NB4 (cell line): Measurements from ENCODE around the gene MLEC.

Source experiments
- DNase-seq: peaks from one replicate; pipeline ENCODE4 v3.0.0; 2010; ENCODE audit warnings: low read depth
- H3K4me3 ChIP-seq: one replicate; pipeline ENCODE4 v1.5.1; 2011; ENCODE audit warnings: mild to moderate bottlenecking, low read depth, low read length, moderate library complexity
- CTCF ChIP-seq: IDR thresholded peaks from one replicate; pipeline ENCODE4 v1.5.1; 2012; ENCODE audit warnings: low read depth, low read length
- MAX ChIP-seq: IDR thresholded peaks from 2 replicates; pipeline ENCODE4 v1.6.1; 2011; ENCODE audit warnings: low read depth, low read length
- MYC ChIP-seq: IDR thresholded peaks from 2 replicates; pipeline ENCODE4 v1.6.1; 2011; ENCODE audit warnings: low read depth, low read length
- POLR2A ChIP-seq: IDR thresholded peaks from 2 replicates; pipeline ENCODE4 v1.6.1; 2011; ENCODE audit warnings: mild to moderate bottlenecking; ENCODE audit not compliant: insufficient read length; ENCODE audit errors: extremely low read depth

MLEC gene

DNA sequence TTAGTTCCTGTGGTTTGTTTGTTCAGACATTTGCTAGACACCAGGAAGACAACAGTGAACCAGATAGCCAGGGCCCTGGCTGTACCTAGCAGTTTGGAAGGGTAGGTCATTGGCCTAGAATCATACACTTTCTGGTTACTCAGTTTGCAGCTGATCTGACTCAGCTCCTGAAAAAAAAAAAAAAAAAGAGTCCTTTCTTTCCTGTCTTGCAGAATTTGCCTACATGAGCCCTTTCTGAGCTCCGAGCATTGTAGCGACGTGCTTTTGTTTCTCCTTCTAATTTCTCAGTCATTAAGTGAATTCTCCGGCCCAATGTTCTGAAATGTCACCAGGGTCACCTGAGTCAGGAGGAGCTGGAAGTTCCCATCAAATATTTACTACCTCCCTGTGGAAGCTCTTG lies 44.1 kb upstream of the MLEC start:
- no peak for TF ChIP-seq MYC
- TF ChIP-seq MAX: no peak
- TF ChIP-seq CTCF: no peak
- no peak overlapping the region for H3K4me3 ChIP-seq
- no peak for DNase-seq

GRCh38 chr12:120643574-120643973 lies 43.4 kb upstream of the MLEC start:
- TF ChIP-seq MAX (no peak), POLR2A (no peak), CTCF (no peak), MYC (no peak)
- no peak for DNase-seq
- no peak overlapping the region for H3K4me3 ChIP-seq

- no peak overlapping the region for H3K4me3 ChIP-seq
- no peak for TF ChIP-seq MAX
- no peak for TF ChIP-seq CTCF
- TF ChIP-seq MYC: no peak
- TF ChIP-seq POLR2A: no peak
- no peak for DNase-seq
Observed at GRCh38 chr12:120646044-120646443, 40.9 kb upstream of the MLEC start.

DNA sequence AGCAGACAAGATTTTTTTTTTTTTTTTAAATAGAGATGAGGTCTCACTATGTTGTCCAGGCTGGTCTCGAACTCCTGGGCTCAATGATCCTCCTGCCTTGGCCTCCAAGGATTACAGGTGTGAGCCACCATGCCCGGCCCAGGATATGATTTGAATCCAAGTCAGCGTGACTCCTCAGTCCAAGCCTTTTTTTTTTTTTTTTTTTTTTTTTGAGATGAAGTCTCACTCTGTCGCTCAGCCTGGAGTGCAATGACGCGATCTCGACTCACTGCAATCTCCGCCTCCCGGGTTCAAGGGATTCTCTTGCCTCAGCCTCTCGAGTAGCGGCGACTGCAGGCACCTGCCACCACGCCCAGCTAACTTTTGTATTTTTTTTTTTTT lies 39.6 kb upstream of the MLEC start:
- DNase-seq: no peak
- H3K4me3 ChIP-seq: no peak overlapping the region
- TF ChIP-seq MYC (no peak), CTCF (no peak), POLR2A (no peak)

DNA sequence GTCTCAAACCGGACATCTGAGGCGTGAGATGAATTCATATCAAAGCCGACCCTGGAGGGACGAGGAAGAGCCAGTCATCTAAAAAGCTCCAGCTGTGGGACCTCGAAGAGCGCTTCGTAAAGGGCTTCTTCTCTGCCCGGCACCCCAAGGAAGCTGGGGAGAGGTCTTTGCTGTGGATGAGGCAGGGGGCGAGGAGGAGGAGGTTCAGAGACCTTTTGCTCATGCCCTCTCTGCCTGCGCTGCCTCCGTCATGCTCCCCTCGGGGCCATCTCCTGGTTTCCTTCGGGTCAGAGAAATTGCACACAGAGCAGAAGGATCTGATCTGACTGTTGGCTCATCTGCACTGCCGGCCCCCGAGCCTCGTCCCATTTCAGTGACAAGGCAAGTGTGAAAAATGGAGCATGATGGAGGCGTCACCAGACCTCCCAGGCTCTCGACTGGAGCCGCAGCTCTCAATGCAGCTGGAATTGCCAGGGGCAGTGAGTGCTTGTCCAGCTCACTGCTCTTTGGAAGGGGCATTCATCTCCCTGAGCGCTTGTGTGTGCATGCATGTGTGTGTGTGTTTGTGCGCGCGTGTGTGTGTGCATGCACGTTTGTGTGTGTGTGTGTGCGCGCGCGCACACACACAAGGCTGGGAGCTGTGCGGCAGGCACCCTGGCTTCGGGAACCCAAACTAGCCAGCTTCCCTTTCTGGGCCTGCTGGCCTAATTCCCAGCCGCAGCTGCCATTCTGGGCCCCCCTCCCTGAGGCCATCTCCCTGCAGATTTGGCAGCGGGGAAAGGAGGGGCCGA lies 37.3 kb upstream of the MLEC start:
- no peak overlapping the region for H3K4me3 ChIP-seq
- TF ChIP-seq CTCF: no peak
- TF ChIP-seq MAX: no peak
- TF ChIP-seq MYC: no peak
- no peak for TF ChIP-seq POLR2A
- DNase-seq: no peak
